H1 (cell line): ENCODE measurements around the gene PLD5. TPM values are rescaled to one million over a fixed set of nuclear protein-coding genes. Genes with fewer than 3 reads are reported as not detected.

Experiments
- CTCF ChIA-PET: fragments of 300-600 bp; sonication (Branson Sonifier 250); formaldehyde crosslinking; loops from one replicate; lab custom pipeline; 2021; ENCODE audit not compliant: partially characterized antibody; lab: Charles Lee
- POLR2A ChIA-PET: fragments of 300-600 bp; sonication (Branson Sonifier 250); formaldehyde crosslinking; loops from one replicate; lab custom pipeline; 2021; ENCODE audit warnings: inconsistent platforms; ENCODE audit not compliant: partially characterized antibody; lab: Charles Lee
- DNase-seq, 2 experiments: peaks; one replicate each; pipeline versions ENCODE4 v3.0.0 to v3.0.0-alpha.2; 2010 to 2022; ENCODE audit warnings: low spot score in 2 of 2, low read depth in 1 of 2, mixed read lengths in 1 of 2
- FAIRE-seq: peaks from 2 replicates; lab custom pipeline; 2011; peaks lifted over from hg19 to GRCh38; lab: Jason Lieb, UNC
- H2AFZ ChIP-seq: 2 replicates; pipeline ENCODE4 v1.8.1; 2012; ENCODE audit warnings: low read length, inconsistent platforms
- H2AK5ac ChIP-seq: 2 replicates; pipeline ENCODE4 v1.6.1; 2013; ENCODE audit warnings: low read depth, low read length
- H2BK120ac ChIP-seq: replicated peaks from 2 replicates; pipeline ENCODE3; 2013; ENCODE audit warnings: low read depth, low read length, inconsistent platforms
- H2BK12ac ChIP-seq: 2 replicates; pipeline ENCODE4 v1.6.1; 2013; ENCODE audit warnings: low read depth, low read length
- H2BK15ac ChIP-seq: 2 replicates; pipeline ENCODE4 v1.6.1; 2013; ENCODE audit warnings: low read length
- H2BK20ac ChIP-seq: 2 replicates; pipeline ENCODE4 v1.6.1; 2013; ENCODE audit warnings: low read length
- H2BK5ac ChIP-seq: 2 replicates; pipeline ENCODE4 v1.6.1; 2013; ENCODE audit warnings: low read depth, low read length
- H3K14ac ChIP-seq: 2 replicates; pipeline ENCODE4 v1.6.1; 2013; ENCODE audit warnings: inconsistent platforms; ENCODE audit not compliant: insufficient read length
- H3K18ac ChIP-seq: 2 replicates; pipeline ENCODE4 v1.6.1; 2013; ENCODE audit warnings: low read length; ENCODE audit errors: extremely low read depth
- H3K23ac ChIP-seq: 2 replicates; pipeline ENCODE4 v1.6.1; 2013; ENCODE audit warnings: inconsistent platforms; ENCODE audit not compliant: insufficient read length
- H3K23me2 ChIP-seq: 2 replicates; pipeline ENCODE4 v1.6.1; 2013; ENCODE audit warnings: low read depth, low read length
- H3K27ac ChIP-seq: 2 replicates; pipeline ENCODE4 v1.6.1; 2011; ENCODE audit warnings: low read depth, low read length, inconsistent platforms
- H3K27me3 ChIP-seq, 4 experiments: replicated peaks in 1 of 4; 1 replicate in 1 of 4; 2 replicates in 3 of 4; pipeline versions ENCODE4 v1.6.1 to v1.8.1; 2011 to 2013; ENCODE audit warnings: low read length in 3 of 4, mild to moderate bottlenecking in 3 of 4, inconsistent platforms in 2 of 4, mixed read lengths in 2 of 4, moderate library complexity in 1 of 4; ENCODE audit not compliant: control insufficient read depth in 3 of 4, insufficient read depth in 3 of 4; ENCODE audit errors: extremely low read depth in 1 of 4
- H3K36me3 ChIP-seq, 4 experiments: 2 replicates each; pipeline versions ENCODE4 v1.6.1 to v1.8.1; 2011 to 2013; ENCODE audit warnings: mild to moderate bottlenecking in 4 of 4, low read length in 3 of 4, moderate library complexity in 2 of 4, control low read depth in 1 of 4, inconsistent platforms in 1 of 4; ENCODE audit not compliant: insufficient read depth in 4 of 4, control insufficient read depth in 2 of 4
- H3K4ac ChIP-seq: replicated peaks from 2 replicates; pipeline ENCODE3; 2013; ENCODE audit warnings: low read length, low read depth, mixed read lengths, inconsistent platforms; ENCODE audit not compliant: insufficient read length
- H3K4me1 ChIP-seq, 4 experiments: replicated peaks in 1 of 4; 1 replicate in 1 of 4; 2 replicates in 3 of 4; pipeline versions ENCODE4 v1.6.1 to v1.8.1; 2011 to 2013; ENCODE audit warnings: low read length in 3 of 4, inconsistent platforms in 2 of 4, mixed read lengths in 1 of 4; ENCODE audit not compliant: insufficient read depth in 4 of 4, control insufficient read depth in 3 of 4
- H3K4me2 ChIP-seq, 2 experiments: 2 replicates each; pipeline versions ENCODE4 v1.6.1 to v1.8.1; 2011 to 2013; ENCODE audit warnings: low read depth in 2 of 2, low read length in 2 of 2, control low read depth in 1 of 2, inconsistent platforms in 1 of 2, mild to moderate bottlenecking in 1 of 2; ENCODE audit not compliant: insufficient read depth in 1 of 2
- H3K4me3 ChIP-seq, 4 experiments: fragments of 200-600, 300-600 bp in 1 of 4; sonication (generic), shearing (Covaris generic), sonication (Bioruptor Twin) in 1 of 4; 2 replicates each; pipeline versions ENCODE4 v1.5.1 to v1.8.1; 2011 to 2016; ENCODE audit warnings: low read length in 4 of 4, low read depth in 3 of 4, control low read depth in 2 of 4, inconsistent platforms in 2 of 4, mild to moderate bottlenecking in 2 of 4, mixed read lengths in 1 of 4, moderate library complexity in 1 of 4; ENCODE audit not compliant: insufficient read depth in 2 of 4; ENCODE audit errors: extremely low read depth in 1 of 4
- H3K56ac ChIP-seq: replicated peaks from 2 replicates; pipeline ENCODE3; 2013; ENCODE audit warnings: low read depth, mild to moderate bottlenecking, mixed read lengths, low read length, inconsistent platforms; ENCODE audit not compliant: insufficient read length
- H3K79me1 ChIP-seq: 2 replicates; pipeline ENCODE4 v1.6.1; 2013; ENCODE audit warnings: low read depth, low read length, control low read depth
- H3K79me2 ChIP-seq, 2 experiments: 2 replicates each; pipeline versions ENCODE4 v1.6.1 to v1.8.1; 2012 to 2013; ENCODE audit warnings: low read length in 2 of 2, mild to moderate bottlenecking in 2 of 2, inconsistent platforms in 1 of 2; ENCODE audit not compliant: insufficient read depth in 2 of 2, control insufficient read depth in 1 of 2
- H3K9ac ChIP-seq, 4 experiments: replicated peaks in 1 of 4; 1 replicate in 1 of 4; 2 replicates in 3 of 4; pipeline versions ENCODE4 v1.6.1 to v1.8.1; 2011 to 2013; ENCODE audit warnings: low read depth in 3 of 4, low read length in 3 of 4, control low read depth in 2 of 4, mild to moderate bottlenecking in 2 of 4, moderate library complexity in 2 of 4, inconsistent platforms in 1 of 4; ENCODE audit errors: extremely low read depth in 1 of 4
- H3K9me3 ChIP-seq, 2 experiments: 2 replicates each; pipeline versions ENCODE4 v1.6.1 to v1.8.1; 2012 to 2013; ENCODE audit warnings: mild to moderate bottlenecking in 2 of 2, moderate library complexity in 2 of 2, control low read depth in 1 of 2, inconsistent platforms in 1 of 2, low read depth in 1 of 2, low read length in 1 of 2, mixed read lengths in 1 of 2; ENCODE audit not compliant: insufficient read depth in 2 of 2
- H4K20me1 ChIP-seq, 2 experiments: replicated peaks in 1 of 2; 2 replicates each; pipeline versions ENCODE3 to v1.8.1; 2011 to 2013; ENCODE audit warnings: inconsistent platforms in 2 of 2, low read length in 2 of 2, mild to moderate bottlenecking in 1 of 2; ENCODE audit not compliant: insufficient read depth in 2 of 2, control insufficient read depth in 1 of 2
- H4K5ac ChIP-seq: 2 replicates; pipeline ENCODE4 v1.6.1; 2013; ENCODE audit warnings: low read length, low read depth, mixed read lengths, inconsistent platforms; ENCODE audit not compliant: insufficient read length
- H4K8ac ChIP-seq: 2 replicates; pipeline ENCODE4 v1.8.0; 2013; ENCODE audit warnings: mild to moderate bottlenecking, moderate library complexity, low read length, inconsistent platforms; ENCODE audit not compliant: insufficient read depth; ENCODE audit errors: extremely low read depth
- H4K91ac ChIP-seq: replicated peaks from 2 replicates; pipeline ENCODE3; 2013; ENCODE audit warnings: low read length, mixed read lengths, inconsistent platforms; ENCODE audit not compliant: insufficient read length
- CBX8 ChIP-seq: fragments of 300-800, 300-1000 bp; sonication (generic); IDR thresholded peaks from 2 replicates; pipeline ENCODE4 v1.7.1; 2016; ENCODE audit warnings: low read depth, low read length, borderline replicate concordance
- CHD2 ChIP-seq: IDR thresholded peaks from 2 replicates; pipeline ENCODE4 v1.6.1; 2012; ENCODE audit warnings: low read length, improper control_type of control experiment
- CREB1 ChIP-seq: IDR thresholded peaks from 2 replicates; pipeline ENCODE4 v1.6.1; 2012; ENCODE audit warnings: inconsistent platforms
- JUND ChIP-seq: IDR thresholded peaks from 2 replicates; pipeline ENCODE4 v1.6.1; 2011; ENCODE audit warnings: mild to moderate bottlenecking, improper control_type of control experiment, low read length
- TAF7 ChIP-seq: optimal IDR thresholded peaks from 2 replicates; pipeline ENCODE3; 2011; ENCODE audit warnings: low read depth, mild to moderate bottlenecking, inconsistent platforms, low read length, moderate library complexity, borderline replicate concordance
- TBP ChIP-seq: IDR thresholded peaks from 2 replicates; pipeline ENCODE4 v1.6.1; 2011; ENCODE audit warnings: low read depth, low read length, improper control_type of control experiment
- TEAD4 ChIP-seq: IDR thresholded peaks from 2 replicates; pipeline ENCODE4 v1.6.1; 2012; ENCODE audit warnings: low read depth, low read length, inconsistent platforms, mixed read lengths
- WGBS, 2 experiments: shearing (Covaris generic) in 1 of 2; methylation state at CpG; one replicate each; pipeline versions ENCODE4 v1.1.6 to v1.1.7; 2013 to 2015; ENCODE audit warnings: low lambda C conversion rate in 2 of 2, mixed read lengths in 2 of 2, inconsistent platforms in 1 of 2, low coverage in 1 of 2, missing lambda C conversion rate in 1 of 2; ENCODE audit not compliant: insufficient replicate concordance in 2 of 2, insufficient coverage in 1 of 2, insufficient read length in 1 of 2; ENCODE audit errors: extremely low coverage in 1 of 2, missing lambda C conversion rate in 1 of 2; 5-methylcytosine and 5-hydroxymethylcytosine counted together
- polyA plus RNA-seq, 7 experiments: library from polyadenylated mRNA; depleted of rRNA in 3 of 7; stranded (reverse) in 5 of 7; unstranded in 2 of 7; fragments of >200 nt in 5 of 7; fragments of 200-250 nt in 2 of 7; gene quantifications; 1 replicate in 5 of 7; 2 replicates in 1 of 7; 4 replicates in 1 of 7; pipeline versions ENCODE4 v1.2.1 to v1.2.3, GENCODE V29; 2011 to 2013; ENCODE audit warnings: missing spikeins in 2 of 7, mixed read lengths in 2 of 7
- total RNA-seq: library from RNA; stranded (reverse); fragmentation: NEBNext Ultra II Directional; extraction: Animal tissue kit (Norgen Biotek cat#: 25700); gene quantifications from 2 replicates; pipeline ENCODE4 v1.2.1, GENCODE V29; 2021
- TF ChIP-seq, protein P1 (sequence below): IDR thresholded peaks from 2 replicates; pipeline ENCODE4 v1.6.1; 2011; ENCODE audit warnings: low read depth, mild to moderate bottlenecking, low read length; ENCODE audit not compliant: insufficient read depth

The PLD5 gene
- total and polyA plus RNA-seq, 2 of the 8 experiments (the other 6 are each of a cell fraction or from before 2014, with no cell fraction given), result 0.86 to 8.5 TPM

DNA sequence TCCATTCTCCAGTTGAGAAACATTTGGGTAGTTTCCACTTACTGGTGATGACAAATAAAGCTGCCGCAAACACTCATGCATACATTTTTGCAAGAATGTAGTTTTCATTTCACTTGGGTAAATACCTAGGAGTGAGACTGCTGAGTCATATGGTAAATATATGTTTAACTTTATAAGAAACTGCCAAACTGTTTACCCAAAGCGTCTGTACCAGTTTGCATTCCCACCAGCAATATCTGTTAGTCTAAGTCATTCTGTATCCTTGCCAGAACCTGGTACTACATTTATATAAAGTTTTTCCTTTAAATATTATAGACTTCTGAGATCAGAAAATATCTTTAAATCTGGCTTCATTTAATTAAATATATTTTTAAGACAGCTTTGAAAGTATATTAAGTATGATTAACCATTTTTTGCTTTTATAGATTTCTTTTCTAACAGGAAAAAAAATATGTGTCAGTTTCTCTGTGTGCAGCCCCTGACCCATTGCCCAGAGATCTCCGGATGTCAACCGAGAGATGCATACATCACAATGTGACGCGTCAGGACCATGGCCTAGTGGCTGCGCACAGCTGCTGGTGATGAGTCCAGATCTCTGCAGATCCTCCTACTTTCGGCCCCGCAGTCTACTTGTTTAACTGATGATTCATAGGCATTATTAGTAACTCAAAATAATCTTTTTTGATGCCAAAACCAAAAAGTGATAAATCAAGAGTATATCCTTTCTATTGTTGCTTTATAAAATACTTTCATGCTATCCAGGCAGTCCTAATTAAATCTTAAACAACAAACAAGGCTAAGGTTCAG lies 298.5 kb downstream of the PLD5 start:
- POLR2A ChIA-PET, result no interaction called here
- H2BK120ac ChIP-seq, result no peak overlapping the region
- TF ChIP-seq, protein P1, sequence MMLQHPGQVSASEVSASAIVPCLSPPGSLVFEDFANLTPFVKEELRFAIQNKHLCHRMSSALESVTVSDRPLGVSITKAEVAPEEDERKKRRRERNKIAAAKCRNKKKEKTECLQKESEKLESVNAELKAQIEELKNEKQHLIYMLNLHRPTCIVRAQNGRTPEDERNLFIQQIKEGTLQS, result no peak
- no peak for TF ChIP-seq CHD2
- no peak for TF ChIP-seq TEAD4
- TF ChIP-seq CREB1, result no peak
- TF ChIP-seq JUND, result no peak
- no peak for TF ChIP-seq CBX8
- TF ChIP-seq TAF7, result no peak
- no peak for TF ChIP-seq TBP
- TF ChIP-seq, all 59 proteins: peak for 0
- 98% methylated on average over 9 of the region's 9 CpGs; no CpG with 5 or more reads in 1 of the 2 experiments for WGBS, 2 experiments
- no peak overlapping the region for H3K4me3 ChIP-seq
- H3K4me1 ChIP-seq, result peaks cover 0 to 10% (median 4%) of the 10 kb centered on the region in 4 experiments; a peak in 3 of 7 replicates
- H2AK5ac ChIP-seq, result no peak overlapping the region
- no peak overlapping the region for H3K14ac ChIP-seq
- H3K18ac ChIP-seq, result no peak overlapping the region
- H4K5ac ChIP-seq, result no peak overlapping the region
- no peaks in the 10 kb centered on the region for H3K79me1 ChIP-seq
- H3K23me2 ChIP-seq, result no peaks in the 10 kb centered on the region
- no peak overlapping the region for H3K27ac ChIP-seq
- no peaks in the 10 kb centered on the region for H4K20me1 ChIP-seq
- no peak for FAIRE-seq
- H3K79me2 ChIP-seq, result no peaks in the 10 kb centered on the region
- H3K4me2 ChIP-seq, result no peak overlapping the region
- H2BK15ac ChIP-seq, result no peak overlapping the region
- no peaks in the 10 kb centered on the region for H3K27me3 ChIP-seq
- H3K9me3 ChIP-seq, result no peaks in the 10 kb centered on the region
- no peak overlapping the region for H2BK5ac ChIP-seq
- H3K23ac ChIP-seq, result no peak overlapping the region
- no peak overlapping the region for H3K56ac ChIP-seq
- no peak overlapping the region for H3K9ac ChIP-seq
- H4K8ac ChIP-seq, result no peak overlapping the region
- no peak overlapping the region for H2BK20ac ChIP-seq
- H4K91ac ChIP-seq, result no peak overlapping the region
- no peak for DNase-seq
- no peak overlapping the region; the same call in 1 of the 2 replicates for H2BK12ac ChIP-seq
- H3K36me3 ChIP-seq, result no peaks in the 10 kb centered on the region
- no peak overlapping the region for H2AFZ ChIP-seq
- no peak overlapping the region for H3K4ac ChIP-seq
- CTCF ChIA-PET, result interaction anchor here (1.5 kb wide), 1 partner anchor 26 kb away, joined by 3 read pairs; no protein-coding TSS in a partner anchor
